H1 (cell line): ENCODE results near the gene SMIM20. TPM values are rescaled to one million over a fixed set of nuclear protein-coding genes. Genes with fewer than 3 reads are reported as not detected.

Experiments
- GTF2F1 ChIP-seq: IDR thresholded peaks from 2 replicates; pipeline ENCODE4 v1.6.1; 2012; ENCODE audit warnings: low read depth, low read length, improper control_type of control experiment, borderline replicate concordance
- SP4 ChIP-seq: IDR thresholded peaks from 2 replicates; pipeline ENCODE4 v1.6.1; 2012; ENCODE audit warnings: low read length, inconsistent platforms
- polyA plus RNA-seq, 7 experiments: library from polyadenylated mRNA; depleted of rRNA in 3 of 7; stranded (reverse) in 5 of 7; unstranded in 2 of 7; fragments of >200 nt in 5 of 7; fragments of 200-250 nt in 2 of 7; gene quantifications; 1 replicate in 5 of 7; 2 replicates in 1 of 7; 4 replicates in 1 of 7; pipeline versions ENCODE4 v1.2.1 to v1.2.3, GENCODE V29; 2011 to 2013; ENCODE audit warnings: missing spikeins in 2 of 7, mixed read lengths in 2 of 7
- total RNA-seq: library from RNA; stranded (reverse); fragmentation: NEBNext Ultra II Directional; extraction: Animal tissue kit (Norgen Biotek cat#: 25700); gene quantifications from 2 replicates; pipeline ENCODE4 v1.2.1, GENCODE V29; 2021
- TF ChIP-seq, protein P1 (sequence below), 3 experiments: IDR thresholded peaks; 1 replicate in 2 of 3; 2 replicates in 1 of 3; pipeline versions ENCODE4 v1.5.1 to v1.6.1; 2011; ENCODE audit warnings: low read length in 3 of 3, mild to moderate bottlenecking in 3 of 3, inconsistent platforms in 2 of 3, low read depth in 1 of 3, moderate library complexity in 1 of 3; ENCODE audit not compliant: insufficient read depth in 1 of 3; ENCODE audit errors: control extremely low read depth in 1 of 3

The SMIM20 gene
- total and polyA plus RNA-seq, 2 of the 8 experiments (the other 6 are each of a cell fraction or from before 2014, with no cell fraction given), result 21.9 to 36.9 TPM

DNA sequence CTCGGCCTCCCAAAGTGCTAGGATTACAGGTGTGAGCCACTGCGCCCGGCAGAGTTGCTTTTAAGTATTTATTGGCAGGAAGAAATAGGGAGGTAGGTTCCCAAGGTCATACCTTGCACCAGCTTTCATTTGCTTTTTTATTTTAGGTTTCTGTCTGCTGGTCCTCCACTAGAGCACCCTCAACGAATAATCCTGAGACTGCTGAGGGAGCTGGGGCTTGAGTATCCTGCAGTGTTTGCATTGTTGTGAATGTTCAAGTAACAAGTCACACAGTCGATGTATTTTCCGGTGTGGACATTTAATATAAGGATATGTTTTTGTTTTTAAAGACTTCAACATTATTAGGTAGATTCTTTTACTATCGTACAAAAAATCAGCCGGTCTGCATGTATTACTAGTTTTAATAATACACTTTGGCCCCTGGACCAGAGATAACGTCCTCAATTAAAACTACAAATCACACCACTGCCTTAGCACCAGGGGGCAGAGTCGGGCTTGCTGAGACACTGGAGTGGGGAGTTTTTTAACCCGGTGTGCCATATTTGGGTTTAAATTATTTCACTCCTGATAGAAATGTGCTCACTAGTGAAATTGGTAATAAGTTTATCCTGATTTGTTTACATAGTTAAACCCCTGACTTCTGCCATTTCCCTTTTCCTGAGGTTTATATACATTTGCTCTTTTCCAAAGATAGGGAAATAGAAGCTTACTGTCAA is 11.6 kb downstream of the SMIM20 start (continued):
- TF ChIP-seq SP4 (no peak), GTF2F1 (no peak)
- TF ChIP-seq, protein P1, sequence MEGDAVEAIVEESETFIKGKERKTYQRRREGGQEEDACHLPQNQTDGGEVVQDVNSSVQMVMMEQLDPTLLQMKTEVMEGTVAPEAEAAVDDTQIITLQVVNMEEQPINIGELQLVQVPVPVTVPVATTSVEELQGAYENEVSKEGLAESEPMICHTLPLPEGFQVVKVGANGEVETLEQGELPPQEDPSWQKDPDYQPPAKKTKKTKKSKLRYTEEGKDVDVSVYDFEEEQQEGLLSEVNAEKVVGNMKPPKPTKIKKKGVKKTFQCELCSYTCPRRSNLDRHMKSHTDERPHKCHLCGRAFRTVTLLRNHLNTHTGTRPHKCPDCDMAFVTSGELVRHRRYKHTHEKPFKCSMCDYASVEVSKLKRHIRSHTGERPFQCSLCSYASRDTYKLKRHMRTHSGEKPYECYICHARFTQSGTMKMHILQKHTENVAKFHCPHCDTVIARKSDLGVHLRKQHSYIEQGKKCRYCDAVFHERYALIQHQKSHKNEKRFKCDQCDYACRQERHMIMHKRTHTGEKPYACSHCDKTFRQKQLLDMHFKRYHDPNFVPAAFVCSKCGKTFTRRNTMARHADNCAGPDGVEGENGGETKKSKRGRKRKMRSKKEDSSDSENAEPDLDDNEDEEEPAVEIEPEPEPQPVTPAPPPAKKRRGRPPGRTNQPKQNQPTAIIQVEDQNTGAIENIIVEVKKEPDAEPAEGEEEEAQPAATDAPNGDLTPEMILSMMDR (IDR thresholded peaks at IDR 0.05; ENCODE audit: control extremely low read depth in 1 of 3, insufficient read depth in 1 of 3, low read depth in 1 of 3, low read length in 3 of 3), result peak; percentile 59 to 69 (median 69)
- TF ChIP-seq, all 59 proteins: peak for 3
